ENCODE data around the gene CIAO3.

DNA sequence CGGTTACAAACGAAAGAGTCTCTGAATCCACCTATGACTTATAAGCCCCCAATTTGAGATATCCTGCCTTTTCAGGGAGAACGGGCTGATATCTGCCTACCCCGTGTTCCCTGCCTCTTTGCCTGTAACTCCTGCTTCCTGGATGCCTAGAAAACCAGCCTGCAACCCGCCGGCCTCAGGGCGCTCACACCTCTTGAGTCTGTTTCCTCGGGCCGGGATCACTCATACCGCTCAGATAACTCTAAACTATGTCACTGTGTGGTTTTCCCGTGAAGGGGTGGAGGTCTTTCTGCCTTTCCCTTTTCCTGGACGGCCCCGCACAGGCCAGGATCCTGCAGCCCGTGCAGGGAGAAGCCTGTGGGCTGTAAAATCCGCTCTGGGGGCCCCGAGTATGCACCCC, 37.0 kb upstream of the CIAO3 start:
- no peak for TF ChIP-seq CTCF (IDR thresholded peaks at IDR 0.05; ENCODE audit: low read length)
- peak; percentile 54 for TF ChIP-seq EZH2 (optimal IDR thresholded peaks at IDR 0.05; ENCODE audit: low read depth, low read length)
- TF ChIP-seq EZH2phosphoT487 (IDR thresholded peaks at IDR 0.05; ENCODE audit: low read length) = no peak

Data from MM.1S (cell line).